ENCODE data around the gene SETBP1.

SETBP1 gene

GRCh38 chr18:44758861-44759631 is 78.4 kb downstream of the SETBP1 start:
- no peak overlapping the region for H3K27ac ChIP-seq
- no peak overlapping the region for H3K4me3 ChIP-seq
- TF ChIP-seq FOXP2 (optimal IDR thresholded peaks at IDR 0.05; ENCODE audit: control extremely low read depth, extremely low read length, insufficient read depth) (no peak), EZH2 (IDR thresholded peaks at IDR 0.05) (no peak), POLR2AphosphoS5 (IDR thresholded peaks at IDR 0.05; ENCODE audit: borderline replicate concordance, low read depth, low read length) (no peak)
- no peak for DNase-seq (ENCODE audit: low read depth, low spot score)
- H3K36me3 ChIP-seq (ENCODE audit: insufficient read depth, low read length) = no peaks in the 10 kb centered on the region
- H3K9ac ChIP-seq (ENCODE audit: insufficient read length) = no peak overlapping the region
- no peaks in the 10 kb centered on the region for H3K9me3 ChIP-seq (ENCODE audit: low read depth, low read length)

GRCh38 chr18:44759925-44760342 is 79.2 kb downstream of the SETBP1 start:
- no peak for TF ChIP-seq POLR2AphosphoS5 (IDR thresholded peaks at IDR 0.05; ENCODE audit: borderline replicate concordance, low read depth, low read length)
- no peak for TF ChIP-seq EZH2 (IDR thresholded peaks at IDR 0.05)
- no peak for TF ChIP-seq FOXP2 (optimal IDR thresholded peaks at IDR 0.05; ENCODE audit: control extremely low read depth, extremely low read length, insufficient read depth)
- DNase-seq (ENCODE audit: low read depth, low spot score) = no peak
- H3K9me3 ChIP-seq (ENCODE audit: low read depth, low read length) = no peaks in the 10 kb centered on the region
- H3K9ac ChIP-seq (ENCODE audit: insufficient read length) = no peak overlapping the region
- no peak overlapping the region for H3K27ac ChIP-seq
- no peaks in the 10 kb centered on the region for H3K36me3 ChIP-seq (ENCODE audit: insufficient read depth, low read length)
- H3K4me3 ChIP-seq = no peak overlapping the region

DNA sequence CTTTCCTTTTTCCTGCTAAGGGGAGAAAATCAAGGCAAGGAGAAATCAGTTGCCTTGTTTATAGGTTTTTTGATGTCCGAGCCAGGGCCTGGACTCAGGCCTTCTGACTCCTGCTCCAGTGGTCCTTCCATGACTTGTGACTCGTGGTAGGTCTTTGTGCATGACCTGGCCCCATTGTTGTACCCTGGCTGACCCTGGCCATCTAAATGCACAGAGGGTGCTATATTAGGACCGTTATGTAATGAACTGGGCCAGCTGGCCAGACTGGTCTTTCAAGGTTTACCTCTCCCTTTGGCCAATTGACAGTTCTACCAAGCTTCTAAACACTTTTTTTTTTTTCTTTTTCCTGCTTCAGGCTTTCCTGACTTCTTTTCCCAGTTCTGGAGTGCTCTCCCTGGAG is 81.1 kb downstream of the SETBP1 start:
- H3K27ac ChIP-seq = no peak overlapping the region

DNA sequence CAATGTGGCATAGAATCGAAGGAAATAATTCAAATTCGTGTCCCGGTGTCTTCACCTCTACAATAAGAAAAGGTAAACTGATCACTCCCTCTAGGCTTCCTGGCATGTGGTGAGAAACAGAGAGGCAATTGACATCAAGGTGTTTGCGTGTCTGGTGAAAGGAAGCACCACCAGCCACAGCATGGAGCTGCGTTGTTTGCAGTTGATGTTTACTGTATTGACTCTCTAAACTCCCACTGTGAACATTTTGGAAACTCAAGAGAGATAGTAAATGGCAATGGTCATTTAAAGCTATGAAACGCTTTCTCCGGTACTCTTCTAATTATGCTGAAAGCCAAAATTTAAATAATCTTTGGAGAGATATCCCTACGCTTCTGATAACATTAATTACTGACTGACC is 82.6 kb downstream of the SETBP1 start:
- DNase-seq (ENCODE audit: low read depth, low spot score) = no peak

More for the DNA sequence above, 81.1 kb downstream of the SETBP1 start:
- Histone ChIP-seq H3K9me3 (ENCODE audit: low read depth, low read length) (no peaks in the 10 kb centered on the region), H3K36me3 (ENCODE audit: insufficient read depth, low read length) (no peaks in the 10 kb centered on the region), H3K4me3 (no peak overlapping the region), H3K9ac (ENCODE audit: insufficient read length) (no peak overlapping the region)
- no peak for DNase-seq (ENCODE audit: low read depth, low spot score)
- TF ChIP-seq FOXP2 (optimal IDR thresholded peaks at IDR 0.05; ENCODE audit: control extremely low read depth, extremely low read length, insufficient read depth) (no peak), POLR2AphosphoS5 (IDR thresholded peaks at IDR 0.05; ENCODE audit: borderline replicate concordance, low read depth, low read length) (no peak), EZH2 (IDR thresholded peaks at IDR 0.05) (no peak)

DNA sequence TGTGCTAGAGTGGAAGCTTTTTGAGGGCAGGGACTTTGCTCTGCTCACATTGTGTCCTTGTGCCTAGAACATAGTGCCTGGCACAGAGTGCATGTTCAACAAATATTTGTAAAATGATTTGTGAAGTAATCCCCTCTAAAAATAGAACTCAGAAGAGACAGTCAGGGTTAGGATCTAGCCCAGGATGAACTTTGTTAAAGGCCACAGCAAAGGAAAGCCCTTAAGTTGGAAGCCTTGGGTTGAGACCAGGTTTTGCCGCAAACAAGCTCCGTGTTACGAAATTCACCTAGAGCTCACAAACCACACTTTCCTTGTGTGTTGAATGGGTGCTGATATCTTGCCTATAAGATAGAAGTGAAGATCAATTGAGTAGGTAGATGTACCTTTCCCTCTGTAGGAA is 84.2 kb downstream of the SETBP1 start:
- Histone ChIP-seq H3K27ac (no peak overlapping the region), H3K9ac (ENCODE audit: insufficient read length) (no peak overlapping the region), H3K9me3 (ENCODE audit: low read depth, low read length) (no peaks in the 10 kb centered on the region), H3K36me3 (ENCODE audit: insufficient read depth, low read length) (no peaks in the 10 kb centered on the region), H3K4me3 (no peak overlapping the region)
- no peak for DNase-seq (ENCODE audit: low read depth, low spot score)
- TF ChIP-seq POLR2AphosphoS5 (IDR thresholded peaks at IDR 0.05; ENCODE audit: borderline replicate concordance, low read depth, low read length) (no peak), EZH2 (IDR thresholded peaks at IDR 0.05) (no peak), FOXP2 (optimal IDR thresholded peaks at IDR 0.05; ENCODE audit: control extremely low read depth, extremely low read length, insufficient read depth) (no peak)

More for the DNA sequence above, 82.6 kb downstream of the SETBP1 start:
- H3K27ac ChIP-seq = no peak overlapping the region
- no peaks in the 10 kb centered on the region for H3K36me3 ChIP-seq (ENCODE audit: insufficient read depth, low read length)
- H3K9ac ChIP-seq (ENCODE audit: insufficient read length) = no peak overlapping the region
- no peak overlapping the region for H3K4me3 ChIP-seq
- no peaks in the 10 kb centered on the region for H3K9me3 ChIP-seq (ENCODE audit: low read depth, low read length)
- TF ChIP-seq FOXP2 (optimal IDR thresholded peaks at IDR 0.05; ENCODE audit: control extremely low read depth, extremely low read length, insufficient read depth) (no peak), POLR2AphosphoS5 (IDR thresholded peaks at IDR 0.05; ENCODE audit: borderline replicate concordance, low read depth, low read length) (no peak), EZH2 (IDR thresholded peaks at IDR 0.05) (no peak)

DNA sequence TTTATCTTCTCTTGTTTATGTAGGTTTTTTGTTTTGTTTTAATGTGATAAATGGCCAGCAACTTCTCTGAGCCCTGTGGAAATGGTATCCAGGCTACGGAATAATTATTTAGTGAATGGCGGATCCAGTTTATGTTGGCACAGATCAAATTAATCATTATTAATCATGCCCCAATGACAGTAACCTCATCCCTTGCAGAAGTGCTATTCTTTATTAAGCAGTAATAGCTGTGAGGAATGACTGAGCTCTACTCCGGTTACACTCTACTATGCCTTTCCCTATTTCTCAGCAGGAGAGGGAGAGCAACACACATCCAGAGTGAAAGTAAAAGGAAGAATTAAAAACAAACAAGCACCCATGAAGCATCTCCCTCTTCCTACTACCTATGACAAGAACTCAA is 84.8 kb downstream of the SETBP1 start:
- no peaks in the 10 kb centered on the region for H3K36me3 ChIP-seq (ENCODE audit: insufficient read depth, low read length)
- DNase-seq (ENCODE audit: low read depth, low spot score) = no peak
- H3K4me3 ChIP-seq = no peak overlapping the region
- TF ChIP-seq POLR2AphosphoS5 (IDR thresholded peaks at IDR 0.05; ENCODE audit: borderline replicate concordance, low read depth, low read length) = no peak
- no peak for TF ChIP-seq FOXP2 (optimal IDR thresholded peaks at IDR 0.05; ENCODE audit: control extremely low read depth, extremely low read length, insufficient read depth)
- TF ChIP-seq EZH2 (IDR thresholded peaks at IDR 0.05) = no peak
- no peak overlapping the region for H3K27ac ChIP-seq
- no peak overlapping the region for H3K9ac ChIP-seq (ENCODE audit: insufficient read length)
- no peaks in the 10 kb centered on the region for H3K9me3 ChIP-seq (ENCODE audit: low read depth, low read length)

DNA sequence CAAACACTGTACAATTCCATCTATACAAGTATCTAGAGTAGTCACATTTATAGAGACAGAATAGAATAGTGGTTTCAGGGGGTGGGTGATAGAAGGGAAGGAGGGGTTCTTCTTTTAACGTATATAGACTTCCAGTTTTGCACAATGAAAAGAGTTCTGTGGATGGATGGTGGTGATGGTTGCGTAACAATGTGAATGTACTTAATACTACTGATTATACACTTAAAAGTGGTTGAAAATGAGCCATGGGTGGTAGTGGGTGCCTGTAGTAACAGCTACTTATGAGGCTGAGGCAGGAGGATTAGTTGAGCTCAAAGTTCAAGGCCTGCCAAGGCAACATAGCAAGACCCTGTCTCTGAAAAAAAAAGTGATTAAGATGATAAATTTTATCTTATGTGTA is 85.8 kb downstream of the SETBP1 start:
- H3K9me3 ChIP-seq (ENCODE audit: low read depth, low read length) = no peaks in the 10 kb centered on the region
- no peaks in the 10 kb centered on the region for H3K36me3 ChIP-seq (ENCODE audit: insufficient read depth, low read length)
- no peak overlapping the region for H3K9ac ChIP-seq (ENCODE audit: insufficient read length)
- H3K4me3 ChIP-seq = no peak overlapping the region
- no peak for DNase-seq (ENCODE audit: low read depth, low spot score)
- H3K27ac ChIP-seq = no peak overlapping the region
- TF ChIP-seq EZH2 (IDR thresholded peaks at IDR 0.05) (no peak), POLR2AphosphoS5 (IDR thresholded peaks at IDR 0.05; ENCODE audit: borderline replicate concordance, low read depth, low read length) (no peak), FOXP2 (optimal IDR thresholded peaks at IDR 0.05; ENCODE audit: control extremely low read depth, extremely low read length, insufficient read depth) (no peak)

- no peaks in the 10 kb centered on the region for H3K9me3 ChIP-seq (ENCODE audit: low read depth, low read length)
- H3K9ac ChIP-seq (ENCODE audit: insufficient read length) = no peak overlapping the region
Measured at GRCh38 chr18:44767807-44768206, 87.1 kb downstream of the SETBP1 start.

More at GRCh38 chr18:44767807-44768206, 87.1 kb downstream of the SETBP1 start:
- no peak for DNase-seq (ENCODE audit: low read depth, low spot score)
- no peaks in the 10 kb centered on the region for H3K36me3 ChIP-seq (ENCODE audit: insufficient read depth, low read length)
- H3K27ac ChIP-seq = no peak overlapping the region
- H3K4me3 ChIP-seq = no peak overlapping the region
- TF ChIP-seq EZH2 (IDR thresholded peaks at IDR 0.05) = no peak
- TF ChIP-seq FOXP2 (optimal IDR thresholded peaks at IDR 0.05; ENCODE audit: control extremely low read depth, extremely low read length, insufficient read depth) = no peak
- no peak for TF ChIP-seq POLR2AphosphoS5 (IDR thresholded peaks at IDR 0.05; ENCODE audit: borderline replicate concordance, low read depth, low read length)

Data from SK-N-MC (cell line).